GM23338 (cell line): ENCODE data around the gene CEACAM7. TPM values are rescaled to one million over a fixed set of nuclear protein-coding genes. Genes with fewer than 3 reads are reported as not detected.

Experiments
- ATAC-seq: fragments of 200-7000 bp; cut with Tn5 transposase; 3 replicates; pipeline ENCODE4 v1.9.1; 2020
- DNase-seq: peaks from one replicate; pipeline ENCODE4 v3.0.0-alpha.2; 2015; ENCODE audit warnings: low spot score
- H2AFZ ChIP-seq: fragments of 200-600 bp; sonication (generic); 2 replicates; pipeline ENCODE4 v1.8.0; 2016; ENCODE audit warnings: antibody characterized with exemption, mild to moderate bottlenecking, moderate library complexity
- H3F3A ChIP-seq: fragments of 200-600 bp; sonication (generic); replicated peaks from 2 replicates; pipeline ENCODE4 v1.8.0; 2017; ENCODE audit warnings: antibody characterized with exemption, mixed run types, low read depth
- H3K27ac ChIP-seq: fragments of 200-600 bp; sonication (generic); 2 replicates; pipeline ENCODE4 v1.6.1; 2016; ENCODE audit warnings: low read depth
- H3K27me3 ChIP-seq: fragments of 200-600 bp; sonication (generic); 2 replicates; pipeline ENCODE4 v1.8.0; 2016; ENCODE audit warnings: mild to moderate bottlenecking, mixed run types, moderate library complexity; ENCODE audit not compliant: insufficient read depth
- H3K36me3 ChIP-seq: fragments of 200-600 bp; sonication (generic); 2 replicates; pipeline ENCODE4 v1.8.0; 2016; ENCODE audit warnings: mild to moderate bottlenecking; ENCODE audit not compliant: insufficient read depth
- H3K4me1 ChIP-seq: fragments of 200-600 bp; sonication (generic); 2 replicates; pipeline ENCODE4 v1.8.0; 2016; ENCODE audit warnings: mild to moderate bottlenecking, moderate library complexity; ENCODE audit not compliant: insufficient read depth
- H3K4me2 ChIP-seq: fragments of 200-600 bp; sonication (generic); 2 replicates; pipeline ENCODE4 v1.7.1; 2017; ENCODE audit warnings: mixed run types
- H3K4me3 ChIP-seq: fragments of 200-600 bp; sonication (generic); 2 replicates; pipeline ENCODE4 v1.6.1; 2016; ENCODE audit warnings: mixed run types
- H3K79me2 ChIP-seq: fragments of 200-600 bp; sonication (generic); replicated peaks from 2 replicates; pipeline ENCODE4 v1.8.0; 2017; ENCODE audit warnings: mild to moderate bottlenecking; ENCODE audit not compliant: insufficient read depth
- H3K9me2 ChIP-seq: fragments of 200-600 bp; sonication (generic); 2 replicates; pipeline ENCODE4 v1.8.0; 2017; ENCODE audit not compliant: insufficient read depth
- H4K20me1 ChIP-seq: fragments of 200-600 bp; sonication (generic); replicated peaks from 2 replicates; pipeline ENCODE4 v1.8.0; 2017; ENCODE audit warnings: mild to moderate bottlenecking; ENCODE audit not compliant: insufficient read depth
- H3K27ac Mint-ChIP-seq: 2 replicates; pipeline ENCODE4 v1.8.0; 2020; ENCODE audit warnings: inconsistent platforms, mild to moderate bottlenecking, moderate library complexity, mixed read lengths
- H3K27me3 Mint-ChIP-seq: 3 replicates; pipeline ENCODE4 v1.8.0; 2022; ENCODE audit warnings: low read depth, mild to moderate bottlenecking, moderate library complexity, mixed read lengths, inconsistent platforms; ENCODE audit not compliant: insufficient read depth, poor library complexity
- H3K36me3 Mint-ChIP-seq: 3 replicates; pipeline ENCODE4 v1.8.0; 2021; ENCODE audit warnings: low read depth, mild to moderate bottlenecking, inconsistent platforms, moderate library complexity, mixed read lengths
- H3K4me1 Mint-ChIP-seq: 3 replicates; pipeline ENCODE4 v1.8.0; 2020; ENCODE audit warnings: mild to moderate bottlenecking, inconsistent platforms, mixed read lengths
- H3K4me3 Mint-ChIP-seq: 3 replicates; pipeline ENCODE4 v1.8.0; 2021; ENCODE audit warnings: moderate library complexity, mild to moderate bottlenecking, inconsistent platforms, mixed read lengths
- H3K9me3 Mint-ChIP-seq: 3 replicates; pipeline ENCODE4 v1.8.0; 2020; ENCODE audit warnings: moderate library complexity, mild to moderate bottlenecking, inconsistent platforms, mixed read lengths
- CTCF ChIP-seq, 2 experiments: fragments of 200-600 bp in 1 of 2; sonication (generic) in 1 of 2; conservative IDR thresholded peaks; 2 replicates each; pipeline versions ENCODE4 v1.5.1 to v1.6.1; 2016 to 2017; ENCODE audit warnings: antibody characterized with exemption in 2 of 2, low read depth in 2 of 2, mild to moderate bottlenecking in 2 of 2, moderate library complexity in 1 of 2
- ETS1 ChIP-seq: IDR thresholded peaks from 2 replicates; pipeline ENCODE4 v1.6.1; 2016; ENCODE audit warnings: antibody characterized with exemption
- JUNB ChIP-seq: IDR thresholded peaks from one replicate; pipeline ENCODE4 v1.6.1; 2016; ENCODE audit warnings: antibody characterized with exemption; ENCODE audit not compliant: unreplicated experiment
- NANOG ChIP-seq: IDR thresholded peaks from 2 replicates; pipeline ENCODE4 v1.6.1; 2016; ENCODE audit warnings: antibody characterized with exemption, borderline replicate concordance
- POLR2AphosphoS5 ChIP-seq: IDR thresholded peaks from 2 replicates; pipeline ENCODE4 v1.6.1; 2016; ENCODE audit warnings: antibody characterized with exemption, low read depth
- REST ChIP-seq: IDR thresholded peaks from one replicate; pipeline ENCODE4 v1.6.1; 2018; ENCODE audit warnings: antibody characterized with exemption; ENCODE audit not compliant: unreplicated experiment
- ZNF114 ChIP-seq: fragments of 250-450 bp; sonication (Bioruptor Pico); IDR thresholded peaks from 2 replicates; pipeline ENCODE4 v1.5.0; 2020; ENCODE audit warnings: mild to moderate bottlenecking, moderate library complexity
- ZNF331 ChIP-seq: fragments of 250-450 bp; sonication (Bioruptor Pico); IDR thresholded peaks from 2 replicates; pipeline ENCODE4 v1.5.0; 2020; ENCODE audit warnings: low read depth, mild to moderate bottlenecking, moderate library complexity
- polyA plus RNA-seq: library from polyadenylated mRNA; unstranded; fragments of >200 nt; fragmentation: Nextera tagmentation; extraction: Ambion mirVana; gene quantifications from 2 replicates; pipeline ENCODE4 v1.2.1, GENCODE V29; 2016
- total RNA-seq: library from RNA; depleted of rRNA; stranded (reverse); fragments of >200 nt; shearing (Covaris generic); gene quantifications from 2 replicates; pipeline ENCODE4 v1.2.3, GENCODE V29; 2014

Gene CEACAM7
- total and polyA plus RNA-seq, 2 experiments from 2014 or later: 0.24 TPM; not detected in 1

GRCh38 chr19:41698746-41699230 lies 10.7 kb upstream of the CEACAM7 start (continued):
- TF ChIP-seq CTCF (conservative IDR thresholded peaks at IDR 0.05; ENCODE audit: low read depth in 2 of 2) (no peak), ZNF331 (CRISPR knock-in tag) (no peak), ZNF114 (CRISPR knock-in tag) (no peak)

GRCh38 chr19:41697198-41697855 lies 9.3 kb upstream of the CEACAM7 start:
- Histone ChIP-seq H3K36me3 (no peaks in the 10 kb centered on the region), H3K79me2 (no peaks in the 10 kb centered on the region), H2AFZ (no peak overlapping the region), H3K4me3 (no peak overlapping the region), H4K20me1 (peaks cover 3% of the 10 kb centered on the region; the same call in 1 of the 2 replicates), H3K4me2 (no peak overlapping the region), H3K4me1 (no peaks in the 10 kb centered on the region), H3K27me3 (0 out of 2 replicates have a peak, but pooled peaks cover 1% of the 10 kb centered on the region), H3K9me2 (no peaks in the 10 kb centered on the region), H3F3A (no peaks in the 10 kb centered on the region), H3K27ac (no peak overlapping the region)
- Mint-ChIP-seq H3K4me1 (no peaks in the 10 kb centered on the region; the same call in 2 of the 3 replicates), H3K36me3 (no peaks in the 10 kb centered on the region), H3K9me3 (no peaks in the 10 kb centered on the region), H3K27me3 (peaks cover 13% of the 10 kb centered on the region), H3K4me3 (no peak overlapping the region), H3K27ac (no peak overlapping the region)
- TF ChIP-seq ETS1: no peak
- TF ChIP-seq POLR2AphosphoS5: no peak
- TF ChIP-seq NANOG: no peak
- ATAC-seq (no peak), DNase-seq (no peak)

- Mint-ChIP-seq H3K36me3 (no peaks in the 10 kb centered on the region), H3K27me3 (peaks cover 14% of the 10 kb centered on the region), H3K4me3 (no peak overlapping the region), H3K9me3 (no peaks in the 10 kb centered on the region), H3K4me1 (peaks cover under 1% of the 10 kb centered on the region; the same call in 1 of the 3 replicates), H3K27ac (no peak overlapping the region)
- no peaks in the 10 kb centered on the region for H4K20me1 ChIP-seq
- no peak overlapping the region for H3K4me3 ChIP-seq
- ATAC-seq: peak; percentile 74
- peak; percentile 60 for DNase-seq
- no peaks in the 10 kb centered on the region for H3K36me3 ChIP-seq
- no peaks in the 10 kb centered on the region for H3F3A ChIP-seq
- H2AFZ ChIP-seq: no peak overlapping the region
- no peaks in the 10 kb centered on the region for H3K79me2 ChIP-seq
- TF ChIP-seq JUNB: no peak
- TF ChIP-seq ETS1: no peak
- peak; percentile 85 for TF ChIP-seq REST
- no peak overlapping the region for H3K27ac ChIP-seq
- no peaks in the 10 kb centered on the region for H3K9me2 ChIP-seq
- H3K4me2 ChIP-seq: no peak overlapping the region
- H3K4me1 ChIP-seq: no peaks in the 10 kb centered on the region
- peaks cover 9% of the 10 kb centered on the region for H3K27me3 ChIP-seq
Observed at GRCh38 chr19:41696402-41697197, 8.5 kb upstream of the CEACAM7 start.
